Subcutaneous adipose tissue (tissue), 4 donors: ENCODE measurements around the gene EXD3. TPM values are rescaled to one million over a fixed set of nuclear protein-coding genes. Genes with fewer than 3 reads are reported as not detected.

Experiments used
- total RNA-seq, 4 donors: library from RNA; depleted of rRNA; stranded (reverse); fragments of >200 nt; gene quantifications; one replicate each; pipeline ENCODE4 v1.1.0, GENCODE V29; 2016
- TF ChIP-seq, protein P1 (sequence below): fragments of 450-650 bp; IDR thresholded peaks from one replicate; pipeline ENCODE4 v1.5.1; 2016; ENCODE audit warnings: low read depth, mild to moderate bottlenecking, control low read depth, antibody characterized with exemption, moderate library complexity

EXD3 gene
- total RNA-seq, 4 donors from 2014 or later: 7.5 to 44.6 (median 10.5) TPM

DNA sequence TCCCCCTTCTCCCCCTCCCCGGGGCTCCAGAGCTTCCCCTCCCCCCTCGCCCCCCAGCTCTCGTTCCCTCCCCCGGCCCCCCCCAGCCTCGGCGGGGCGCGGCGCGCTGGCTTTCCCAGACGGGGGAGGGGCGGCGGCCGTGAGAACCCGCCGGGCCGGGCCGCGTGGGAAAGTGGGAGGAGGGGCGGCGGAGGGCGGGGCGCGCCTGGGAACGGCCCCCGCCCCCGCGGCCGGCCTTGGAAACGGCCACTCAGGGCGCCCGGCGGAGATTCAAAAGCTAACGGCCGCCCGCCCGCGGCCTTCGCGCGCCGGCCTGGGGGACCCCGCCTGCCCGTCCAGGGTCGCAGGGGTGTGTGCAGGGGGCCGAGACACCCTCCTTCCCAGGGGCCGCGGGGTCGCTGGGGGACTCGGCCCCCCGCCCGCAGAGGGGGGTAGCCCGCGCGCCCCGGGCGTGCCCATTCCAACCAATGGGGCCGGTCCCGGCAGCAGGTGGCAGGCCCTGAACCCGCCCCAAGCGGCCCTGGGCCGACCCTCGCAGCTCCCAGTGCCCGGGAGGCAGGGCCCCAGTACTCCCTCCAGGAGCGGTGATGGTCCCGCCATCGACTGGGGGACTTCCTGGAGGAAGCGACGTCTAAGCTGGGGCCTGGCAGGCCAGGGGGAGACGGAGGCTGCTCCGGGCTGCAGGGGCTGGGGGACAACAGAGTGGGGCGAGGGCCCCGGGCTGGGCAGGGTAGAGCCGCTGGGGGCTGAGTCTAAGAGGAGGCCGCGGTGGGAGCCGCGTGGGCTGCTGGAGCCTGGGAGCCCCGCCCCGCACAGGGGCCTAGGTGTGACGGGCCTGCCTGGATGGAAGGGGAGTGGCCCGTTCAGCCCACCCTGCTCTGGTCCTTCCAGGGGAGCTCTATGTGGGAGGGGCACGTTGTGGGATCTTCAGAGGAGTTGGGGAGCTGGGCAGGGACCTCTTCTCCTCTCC, 106.7 kb downstream of the EXD3 start:
- TF ChIP-seq, protein P1, sequence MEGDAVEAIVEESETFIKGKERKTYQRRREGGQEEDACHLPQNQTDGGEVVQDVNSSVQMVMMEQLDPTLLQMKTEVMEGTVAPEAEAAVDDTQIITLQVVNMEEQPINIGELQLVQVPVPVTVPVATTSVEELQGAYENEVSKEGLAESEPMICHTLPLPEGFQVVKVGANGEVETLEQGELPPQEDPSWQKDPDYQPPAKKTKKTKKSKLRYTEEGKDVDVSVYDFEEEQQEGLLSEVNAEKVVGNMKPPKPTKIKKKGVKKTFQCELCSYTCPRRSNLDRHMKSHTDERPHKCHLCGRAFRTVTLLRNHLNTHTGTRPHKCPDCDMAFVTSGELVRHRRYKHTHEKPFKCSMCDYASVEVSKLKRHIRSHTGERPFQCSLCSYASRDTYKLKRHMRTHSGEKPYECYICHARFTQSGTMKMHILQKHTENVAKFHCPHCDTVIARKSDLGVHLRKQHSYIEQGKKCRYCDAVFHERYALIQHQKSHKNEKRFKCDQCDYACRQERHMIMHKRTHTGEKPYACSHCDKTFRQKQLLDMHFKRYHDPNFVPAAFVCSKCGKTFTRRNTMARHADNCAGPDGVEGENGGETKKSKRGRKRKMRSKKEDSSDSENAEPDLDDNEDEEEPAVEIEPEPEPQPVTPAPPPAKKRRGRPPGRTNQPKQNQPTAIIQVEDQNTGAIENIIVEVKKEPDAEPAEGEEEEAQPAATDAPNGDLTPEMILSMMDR: no peak

DNA sequence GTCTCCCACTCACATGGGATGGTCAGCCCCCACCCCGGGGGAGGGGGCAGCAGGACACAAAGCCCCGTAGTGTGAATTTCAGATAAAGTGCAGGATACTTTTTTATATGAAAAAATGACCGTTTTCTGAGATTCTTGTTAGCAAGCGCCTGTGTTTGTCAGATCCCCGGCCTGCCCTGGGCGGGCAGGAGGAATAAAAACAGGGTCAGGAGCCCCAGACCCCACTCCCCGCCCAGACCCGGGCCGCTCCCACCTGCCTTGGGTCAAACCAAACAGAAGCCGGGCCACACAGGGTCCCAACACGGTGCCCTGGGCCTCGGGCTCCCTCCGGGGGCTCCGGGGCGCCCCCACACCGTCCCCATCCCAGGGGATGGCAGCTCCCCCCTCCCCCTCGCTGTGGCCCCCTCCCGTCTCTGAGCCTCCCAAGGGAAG, 107.4 kb downstream of the EXD3 start:
- TF ChIP-seq, protein P1: no peak

- TF ChIP-seq, protein P1: no peak
Observed at GRCh38 chr9:137314561-137315560, 108.1 kb downstream of the EXD3 start.

GRCh38 chr9:137313956-137314560, 108.9 kb downstream of the EXD3 start:
- TF ChIP-seq, protein P1: no peak

DNA sequence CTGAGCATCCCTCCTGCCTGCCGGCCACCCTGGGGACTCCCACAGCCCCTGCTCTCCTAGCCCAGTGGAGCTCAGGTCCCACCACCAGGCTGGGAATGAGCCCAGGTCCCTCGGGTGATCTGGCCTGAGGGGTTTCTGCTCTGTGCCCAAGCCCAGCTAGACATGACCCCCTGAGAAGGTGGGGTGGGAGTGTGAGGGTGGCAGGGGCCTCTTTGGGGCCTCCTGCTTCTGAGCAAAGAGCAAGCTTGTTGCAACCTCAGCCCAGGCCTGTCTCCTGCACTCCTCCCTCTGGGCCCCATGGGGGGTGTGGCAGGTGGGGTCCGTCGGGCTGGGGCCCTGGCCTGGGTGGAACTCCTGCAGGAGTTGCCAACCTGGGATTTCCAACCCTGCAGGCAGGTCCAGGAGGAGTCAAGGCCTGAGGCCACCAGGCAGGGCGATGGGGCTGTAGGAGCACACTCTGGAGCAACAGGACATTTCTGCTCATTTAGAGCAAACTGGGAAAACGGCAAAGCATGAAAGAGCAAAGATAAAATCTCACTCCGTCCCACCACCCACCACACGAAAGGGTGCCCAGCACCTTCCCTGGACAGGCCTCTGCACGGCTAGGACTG, 109.5 kb downstream of the EXD3 start:
- TF ChIP-seq, protein P1: no peak

- TF ChIP-seq, protein P1: no peak
Observed at GRCh38 chr9:137312852-137313325, 110.1 kb downstream of the EXD3 start.
